Measurements from ENCODE around the gene TUBA4B.
"Not testable (repeated sequence)": the region's sequence is repeated elsewhere in the genome, so short reads cannot be mapped to it uniquely, and the experiment has no call there.

Gene TUBA4B

DNA sequence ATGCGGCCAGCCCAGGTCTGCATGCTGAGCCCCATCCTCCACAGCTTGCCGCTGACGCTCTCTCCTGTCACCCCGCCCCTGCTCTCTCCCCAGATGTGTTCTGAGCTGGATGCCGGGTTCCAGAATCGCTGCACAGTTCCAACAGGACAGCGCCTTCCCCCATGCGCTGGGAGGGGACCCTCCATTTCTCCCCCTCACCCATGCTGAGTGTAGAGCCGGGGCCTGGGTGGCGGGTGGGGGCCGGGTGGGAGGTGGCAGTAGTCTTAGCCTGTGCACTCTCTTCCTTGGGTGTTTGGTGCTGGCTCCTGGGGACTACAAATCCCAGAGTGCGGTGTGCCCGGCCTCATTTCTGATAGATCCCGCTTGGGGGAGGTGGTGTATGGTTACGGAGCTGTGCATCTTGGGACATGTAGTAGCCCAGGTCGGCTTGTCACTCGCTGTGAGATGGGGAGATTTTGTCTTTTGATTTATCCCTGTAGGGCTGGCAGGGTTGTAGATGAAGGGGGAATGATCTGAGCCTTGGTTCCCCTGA, 32.9 kb downstream of the TUBA4B start:
- TF ChIP-seq BHLHE40 (IDR thresholded peaks at IDR 0.05; ENCODE audit: borderline replicate concordance) (no peak), HDGF (IDR thresholded peaks at IDR 0.05; ENCODE audit: borderline replicate concordance) (no peak), LEF1 (IDR thresholded peaks at IDR 0.05; ENCODE audit: borderline replicate concordance) (no peak), ZNF384 (IDR thresholded peaks at IDR 0.05) (no peak), ARNT (IDR thresholded peaks at IDR 0.05) (no peak), FOXK2 (IDR thresholded peaks at IDR 0.05) (no peak), ELF4 (IDR thresholded peaks at IDR 0.05) (no peak), SP1 (IDR thresholded peaks at IDR 0.05) (no peak), NFRKB (IDR thresholded peaks at IDR 0.05) (no peak), L3MBTL2 (conservative IDR thresholded peaks at IDR 0.05) (no peak), SUZ12 (IDR thresholded peaks at IDR 0.05) (no peak)
- TF ChIP-seq, protein P1, sequence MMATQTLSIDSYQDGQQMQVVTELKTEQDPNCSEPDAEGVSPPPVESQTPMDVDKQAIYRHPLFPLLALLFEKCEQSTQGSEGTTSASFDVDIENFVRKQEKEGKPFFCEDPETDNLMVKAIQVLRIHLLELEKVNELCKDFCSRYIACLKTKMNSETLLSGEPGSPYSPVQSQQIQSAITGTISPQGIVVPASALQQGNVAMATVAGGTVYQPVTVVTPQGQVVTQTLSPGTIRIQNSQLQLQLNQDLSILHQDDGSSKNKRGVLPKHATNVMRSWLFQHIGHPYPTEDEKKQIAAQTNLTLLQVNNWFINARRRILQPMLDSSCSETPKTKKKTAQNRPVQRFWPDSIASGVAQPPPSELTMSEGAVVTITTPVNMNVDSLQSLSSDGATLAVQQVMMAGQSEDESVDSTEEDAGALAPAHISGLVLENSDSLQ (IDR thresholded peaks at IDR 0.05) = no peak
- ChIA-PET CTCF (interaction anchor here (0.9 kb wide), 2 partner anchors 9 kb away, joined by 3 to 5 read pairs; no protein-coding TSS in a partner anchor), POLR2A (interaction anchor here (1.1 kb wide), 1 partner anchor 109 kb away, joined by 4 read pairs; the partner anchor contains the start of gene CNPPD1)
- DNase-seq (ENCODE audit: extremely low spot score) = peak; percentile 53

DNA sequence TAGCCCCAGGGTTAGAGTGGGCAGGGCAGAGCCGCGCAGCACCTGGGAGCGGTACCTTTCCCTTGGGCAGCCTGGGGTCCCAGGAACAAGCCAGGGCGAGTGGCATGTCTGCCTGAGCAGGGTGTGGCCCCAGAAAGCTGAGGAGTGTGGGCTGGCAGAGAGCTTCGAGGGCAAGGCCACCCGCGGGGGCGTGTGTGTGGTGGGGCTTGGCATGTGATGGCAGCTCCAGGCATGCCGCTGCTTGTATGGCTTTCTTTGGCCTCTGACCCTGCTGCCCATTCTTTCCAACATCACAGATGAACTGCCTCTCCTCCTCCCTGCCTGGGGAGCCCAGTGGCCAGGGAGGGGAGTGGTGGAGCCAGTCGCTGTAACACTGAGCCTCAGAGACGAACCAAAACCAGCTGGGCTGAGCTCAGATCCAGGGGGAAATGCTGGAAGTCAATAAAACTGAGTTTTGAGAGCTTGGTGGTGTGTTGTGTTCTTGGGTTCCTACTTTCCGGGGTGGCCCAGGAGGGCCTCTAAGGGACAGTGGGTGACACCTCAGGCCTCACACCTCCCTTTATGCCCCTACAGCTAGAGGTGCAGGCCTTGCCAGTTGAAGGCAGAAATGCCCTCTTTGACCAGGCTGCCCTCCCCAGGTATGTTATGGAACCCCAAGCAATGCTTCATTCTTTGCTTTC, 33.5 kb downstream of the TUBA4B start:
- ChIA-PET POLR2A (interaction anchor here (1.1 kb wide), 1 partner anchor 110 kb away, joined by 4 read pairs; the partner anchor contains the start of gene CNPPD1), CTCF (interaction anchor here (0.9 kb wide), 1 partner anchor 8 kb away, joined by 5 read pairs; no protein-coding TSS in a partner anchor)
- no peak for DNase-seq (ENCODE audit: extremely low spot score)
- TF ChIP-seq, protein P1 (IDR thresholded peaks at IDR 0.05) = no peak
- no peak for TF ChIP-seq ELF4 (IDR thresholded peaks at IDR 0.05)
- TF ChIP-seq ZNF384 (IDR thresholded peaks at IDR 0.05) = no peak
- TF ChIP-seq FOXK2 (IDR thresholded peaks at IDR 0.05) = no peak
- no peak for TF ChIP-seq NFRKB (IDR thresholded peaks at IDR 0.05)
- TF ChIP-seq L3MBTL2 (conservative IDR thresholded peaks at IDR 0.05) = no peak
- TF ChIP-seq LEF1 (IDR thresholded peaks at IDR 0.05; ENCODE audit: borderline replicate concordance) = no peak
- no peak for TF ChIP-seq SP1 (IDR thresholded peaks at IDR 0.05)
- TF ChIP-seq TARDBP (IDR thresholded peaks at IDR 0.05) = no peak
- no peak for TF ChIP-seq HDGF (IDR thresholded peaks at IDR 0.05; ENCODE audit: borderline replicate concordance)
- TF ChIP-seq FOXA1 (IDR thresholded peaks at IDR 0.05) = no peak
- TF ChIP-seq CTBP1 (IDR thresholded peaks at IDR 0.05; ENCODE audit: borderline replicate concordance) = no peak
- TF ChIP-seq FOXM1 (IDR thresholded peaks at IDR 0.05; ENCODE audit: borderline replicate concordance) = no peak
- no peak for TF ChIP-seq ARNT (IDR thresholded peaks at IDR 0.05)
- TF ChIP-seq BHLHE40 (IDR thresholded peaks at IDR 0.05; ENCODE audit: borderline replicate concordance) = no peak
- no peak for TF ChIP-seq SUZ12 (IDR thresholded peaks at IDR 0.05)

DNA sequence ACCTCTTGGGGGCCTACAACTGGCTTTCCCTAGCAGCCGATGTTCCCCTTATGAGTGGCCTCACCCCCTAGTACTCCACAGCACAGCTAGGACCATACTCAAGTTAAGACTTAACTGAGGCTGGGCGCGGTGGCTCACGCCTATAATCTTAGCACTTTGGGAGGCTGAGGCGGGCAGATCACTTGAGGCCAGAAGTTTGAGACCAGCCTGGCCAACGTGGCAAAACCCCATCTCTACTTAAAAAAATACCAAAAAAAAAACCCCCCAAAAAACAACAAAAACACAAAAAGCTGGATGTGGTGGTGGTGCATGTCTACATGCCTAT, 34.0 kb downstream of the TUBA4B start:
- DNase-seq (ENCODE audit: extremely low spot score) = not testable (repeated sequence)
- ChIA-PET CTCF (interaction anchor here (0.9 kb wide), 1 partner anchor 8 kb away, joined by 5 read pairs; no protein-coding TSS in a partner anchor), POLR2A (interaction anchor here (1.1 kb wide), 1 partner anchor 110 kb away, joined by 4 read pairs; the partner anchor contains the start of gene CNPPD1)

- TF ChIP-seq SP1 (IDR thresholded peaks at IDR 0.05) = no peak
- no peak for TF ChIP-seq NFRKB (IDR thresholded peaks at IDR 0.05)
- no peak for TF ChIP-seq CTBP1 (IDR thresholded peaks at IDR 0.05; ENCODE audit: borderline replicate concordance)
- no peak for TF ChIP-seq FOXA1 (IDR thresholded peaks at IDR 0.05)
- TF ChIP-seq ZNF384 (IDR thresholded peaks at IDR 0.05) = no peak
- no peak for TF ChIP-seq ARNT (IDR thresholded peaks at IDR 0.05)
- no peak for TF ChIP-seq TARDBP (IDR thresholded peaks at IDR 0.05)
- TF ChIP-seq LEF1 (IDR thresholded peaks at IDR 0.05; ENCODE audit: borderline replicate concordance) = no peak
- TF ChIP-seq ELF4 (IDR thresholded peaks at IDR 0.05) = no peak
- no peak for TF ChIP-seq FOXM1 (IDR thresholded peaks at IDR 0.05; ENCODE audit: borderline replicate concordance)
- no peak for TF ChIP-seq SUZ12 (IDR thresholded peaks at IDR 0.05)
- no peak for TF ChIP-seq L3MBTL2 (conservative IDR thresholded peaks at IDR 0.05)
- no peak for TF ChIP-seq FOXK2 (IDR thresholded peaks at IDR 0.05)
- no peak for TF ChIP-seq HDGF (IDR thresholded peaks at IDR 0.05; ENCODE audit: borderline replicate concordance)
- no peak for TF ChIP-seq BHLHE40 (IDR thresholded peaks at IDR 0.05; ENCODE audit: borderline replicate concordance)
- TF ChIP-seq, protein P1 (IDR thresholded peaks at IDR 0.05) = no peak
- ChIA-PET POLR2A (no interaction called here), CTCF (interaction anchor here (0.8 kb wide), 1 partner anchor 136 kb away, joined by 4 read pairs; no protein-coding TSS in a partner anchor)
- no peak for DNase-seq (ENCODE audit: extremely low spot score)
Observed at GRCh38 chr2:219287580-219288265, 34.7 kb downstream of the TUBA4B start.

DNA sequence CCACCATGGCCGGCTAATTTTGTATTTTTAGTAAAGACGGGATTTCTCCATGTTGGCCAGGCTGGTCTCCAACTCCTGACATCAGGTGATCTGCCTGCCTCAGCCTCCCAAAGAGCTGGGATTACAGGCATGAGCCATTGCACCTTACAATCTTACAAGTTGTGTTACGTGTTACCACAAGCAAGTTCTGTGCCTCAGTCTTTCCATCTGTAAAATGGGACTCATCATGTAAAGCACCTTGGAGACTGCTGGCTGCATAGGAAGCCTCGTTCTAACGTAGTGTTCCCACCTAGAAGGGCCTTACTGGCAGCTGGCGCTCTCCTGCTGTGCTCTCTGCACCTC, 36.1 kb downstream of the TUBA4B start:
- POLR2A ChIA-PET = interaction anchor here (1.0 kb wide), 1 partner anchor 10 kb away, joined by 3 read pairs; the partner anchor contains the start of gene DNAJB2
- TF ChIP-seq BHLHE40 (IDR thresholded peaks at IDR 0.05; ENCODE audit: borderline replicate concordance) (no peak), HDGF (IDR thresholded peaks at IDR 0.05; ENCODE audit: borderline replicate concordance) (no peak), LEF1 (IDR thresholded peaks at IDR 0.05; ENCODE audit: borderline replicate concordance) (no peak), L3MBTL2 (conservative IDR thresholded peaks at IDR 0.05) (no peak), ELF4 (IDR thresholded peaks at IDR 0.05) (no peak), CTBP1 (IDR thresholded peaks at IDR 0.05; ENCODE audit: borderline replicate concordance) (no peak), FOXM1 (IDR thresholded peaks at IDR 0.05; ENCODE audit: borderline replicate concordance) (no peak), FOXA1 (IDR thresholded peaks at IDR 0.05) (no peak), TARDBP (IDR thresholded peaks at IDR 0.05) (no peak), FOXK2 (IDR thresholded peaks at IDR 0.05) (no peak), NFRKB (IDR thresholded peaks at IDR 0.05) (no peak), ZNF384 (IDR thresholded peaks at IDR 0.05) (no peak), ARNT (IDR thresholded peaks at IDR 0.05) (no peak), SP1 (IDR thresholded peaks at IDR 0.05) (no peak), SUZ12 (IDR thresholded peaks at IDR 0.05) (no peak)
- TF ChIP-seq, protein P1 (IDR thresholded peaks at IDR 0.05) = no peak
- CTCF ChIA-PET = no interaction called here
- DNase-seq (ENCODE audit: extremely low spot score) = no peak
